Activated B cell treated with CpG ODN at 0.5 μM for 24 hours (primary cell): ENCODE data around the gene TEX264. TPM values are rescaled to one million over a fixed set of nuclear protein-coding genes. Genes with fewer than 3 reads are reported as not detected.

Experiments used
- ATAC-seq: fragments of 200-7000 bp; cut with Tn5 transposase; one replicate; pipeline ENCODE4 v1.10.0; 2021; ENCODE audit warnings: low read depth, mild to moderate bottlenecking, moderate library complexity
- CTCF ChIA-PET: fragments of 350-600 bp; sonication (Branson Sonifier 250); formaldehyde crosslinking; loops from one replicate; lab custom pipeline; 2021; ENCODE audit warnings: antibody characterized with exemption; lab: Charles Lee
- POLR2A ChIA-PET: fragments of 350-600 bp; sonication (Branson Sonifier 250); formaldehyde crosslinking; loops from one replicate; lab custom pipeline; 2021; ENCODE audit warnings: antibody characterized with exemption; lab: Charles Lee
- DNase-seq: peaks from one replicate; pipeline ENCODE4 v3.0.0; 2022
- H3K27ac Mint-ChIP-seq: one replicate; pipeline ENCODE4 v1.8.0; 2020; ENCODE audit warnings: mixed read lengths
- H3K27me3 Mint-ChIP-seq: one replicate; pipeline ENCODE4 v1.8.0; 2021; ENCODE audit warnings: mixed read lengths
- H3K36me3 Mint-ChIP-seq: one replicate; pipeline ENCODE4 v1.8.0; 2021; ENCODE audit warnings: low read depth, mixed read lengths
- H3K4me1 Mint-ChIP-seq: one replicate; pipeline ENCODE4 v1.8.0; 2021; ENCODE audit warnings: mixed read lengths
- H3K4me3 Mint-ChIP-seq: one replicate; pipeline ENCODE4 v1.8.0; 2020; ENCODE audit warnings: mild to moderate bottlenecking, mixed read lengths
- H3K9me3 Mint-ChIP-seq: one replicate; pipeline ENCODE4 v1.8.0; 2020; ENCODE audit warnings: mixed read lengths
- CTCF ChIP-seq: fragments of 200-600 bp; IDR thresholded peaks from one replicate; pipeline ENCODE4 v1.8.0; 2022; ENCODE audit warnings: antibody characterized with exemption, mild to moderate bottlenecking
- intact Hi-C: fragments of 100-400 bp; cut with micrococcal nuclease; formaldehyde crosslinking; loops from one replicate; pipeline ENCODE4 v1.15.1; 2024
- total RNA-seq: library from RNA; stranded (reverse); gene quantifications from 2 replicates; pipeline ENCODE4 v1.2.3, GENCODE V29; 2022

The TEX264 gene
- total RNA-seq, 1 donor from 2014 or later = 24.4 TPM

- POLR2A ChIA-PET = no interaction called here
- TF ChIP-seq CTCF = no peak
- intact Hi-C loops = no loop called here
- ATAC-seq (no peak), DNase-seq (no peak)
- CTCF ChIA-PET = no interaction called here
- Mint-ChIP-seq H3K9me3 (no peaks in the 10 kb centered on the region), H3K36me3 (no peaks in the 10 kb centered on the region), H3K4me1 (peaks cover 4% of the 10 kb centered on the region), H3K27me3 (peaks cover 9% of the 10 kb centered on the region), H3K27ac (no peak overlapping the region), H3K4me3 (no peak overlapping the region)
Measured at GRCh38 chr3:51747840-51748239, 76.8 kb downstream of the TEX264 start.

- no peaks in the 10 kb centered on the region for H3K9me3 Mint-ChIP-seq
- no peaks in the 10 kb centered on the region for H3K36me3 Mint-ChIP-seq
- H3K27ac Mint-ChIP-seq = no peak overlapping the region
- CTCF ChIA-PET = no interaction called here
- intact Hi-C loops = no loop called here
- POLR2A ChIA-PET = no interaction called here
- peaks cover under 1% of the 10 kb centered on the region for H3K4me1 Mint-ChIP-seq
- H3K27me3 Mint-ChIP-seq = peaks cover 9% of the 10 kb centered on the region
- DNase-seq (no peak), ATAC-seq (no peak)
- no peak for TF ChIP-seq CTCF
- H3K4me3 Mint-ChIP-seq = no peak overlapping the region
Measured at GRCh38 chr3:51748327-51748726, 77.3 kb downstream of the TEX264 start.

GRCh38 chr3:51750878-51751277 is 79.8 kb downstream of the TEX264 start:
- no peak for DNase-seq
- intact Hi-C loops = no loop called here
- Mint-ChIP-seq H3K4me3 (no peak overlapping the region), H3K27me3 (peaks cover 14% of the 10 kb centered on the region), H3K27ac (no peak overlapping the region), H3K9me3 (peaks cover 8% of the 10 kb centered on the region), H3K36me3 (no peaks in the 10 kb centered on the region), H3K4me1 (no peaks in the 10 kb centered on the region)
- ChIA-PET CTCF (no interaction called here), POLR2A (no interaction called here)
- ATAC-seq = no peak
- no peak for TF ChIP-seq CTCF

- ChIA-PET CTCF (no interaction called here), POLR2A (no interaction called here)
- Mint-ChIP-seq H3K36me3 (no peaks in the 10 kb centered on the region), H3K27ac (no peak overlapping the region), H3K4me1 (no peaks in the 10 kb centered on the region), H3K9me3 (peaks cover 12% of the 10 kb centered on the region), H3K4me3 (no peak overlapping the region), H3K27me3 (peaks cover 17% of the 10 kb centered on the region)
- ATAC-seq = no peak
- TF ChIP-seq CTCF = no peak
- DNase-seq = no peak
- intact Hi-C loops = no loop called here
Measured at GRCh38 chr3:51751287-51751686, 80.2 kb downstream of the TEX264 start.

Other genes with a start within 250 kb of the TEX264 start
- gene DCAF1, start 171.2 kb upstream of the TEX264 start, total RNA-seq = 33.1 and 37.4 TPM in 2 replicates
- gene RAD54L2, start 132.5 kb upstream of the TEX264 start, total RNA-seq = 34.3 and 39.3 TPM in 2 replicates
- 0.58 and 1.4 TPM in 2 replicates for gene GRM2, start 35.8 kb downstream of the TEX264 start, total RNA-seq
- not detected in 2 replicates for gene IQCF6, start 108.0 kb downstream of the TEX264 start, total RNA-seq
- not detected in 2 replicates for gene IQCF2, start 190.4 kb downstream of the TEX264 start, total RNA-seq
- not detected in 2 replicates for gene IQCF5, start 204.3 kb downstream of the TEX264 start, total RNA-seq
- not detected in 2 replicates for gene IQCF1, start 232.1 kb downstream of the TEX264 start, total RNA-seq